Small intestine (tissue), 7 donors: ENCODE measurements around the gene TOX3. TPM values are rescaled to one million over a fixed set of nuclear protein-coding genes. Genes with fewer than 3 reads are reported as not detected.

ENCODE experiments used
- DNase-seq, 2 donors: peaks; one replicate each; pipeline versions ENCODE4 v3.0.0 to v3.0.0-alpha.2; 2013
- FAIRE-seq: peaks from 2 replicates; lab custom pipeline; 2012; peaks lifted over from hg19 to GRCh38; lab: Jason Lieb, UNC
- H3K27ac ChIP-seq, 3 donors: one replicate each; pipeline ENCODE4 v1.5.1; 2013; ENCODE audit warnings: low read length in 2 of 3, mild to moderate bottlenecking in 2 of 3, control low read depth in 1 of 3, inconsistent platforms in 1 of 3, low read depth in 1 of 3, moderate library complexity in 1 of 3
- H3K27me3 ChIP-seq, 3 donors: one replicate each; pipeline ENCODE4 v1.6.1; 2013; ENCODE audit warnings: low read length in 3 of 3, inconsistent platforms in 1 of 3; ENCODE audit not compliant: control insufficient read depth in 3 of 3, insufficient read depth in 3 of 3
- H3K36me3 ChIP-seq, 3 donors: one replicate each; pipeline ENCODE4 v1.6.1; 2013; ENCODE audit warnings: low read length in 3 of 3, inconsistent platforms in 1 of 3, low read depth in 1 of 3, mild to moderate bottlenecking in 1 of 3, moderate library complexity in 1 of 3; ENCODE audit not compliant: control insufficient read depth in 3 of 3, insufficient read depth in 2 of 3
- H3K4me1 ChIP-seq, 3 donors: one replicate each; pipeline ENCODE4 v1.6.1; 2013; ENCODE audit warnings: low read length in 2 of 3, inconsistent platforms in 1 of 3, low read depth in 1 of 3, mild to moderate bottlenecking in 1 of 3, moderate library complexity in 1 of 3; ENCODE audit not compliant: control insufficient read depth in 3 of 3, insufficient read depth in 2 of 3
- H3K4me3 ChIP-seq, 3 donors: one replicate each; pipeline ENCODE4 v1.5.1; 2013; ENCODE audit warnings: low read length in 3 of 3, control low read depth in 1 of 3, inconsistent platforms in 1 of 3, low read depth in 1 of 3, mild to moderate bottlenecking in 1 of 3, moderate library complexity in 1 of 3
- H3K9me3 ChIP-seq, 2 donors: one replicate each; pipeline ENCODE4 v1.6.1; 2013; ENCODE audit warnings: low read depth in 1 of 2, low read length in 1 of 2; ENCODE audit not compliant: control insufficient read depth in 2 of 2, insufficient read depth in 1 of 2
- WGBS, 3 donors: extraction: QIAGEN DNeasy Blood & Tissue Kit; methylation state at CpG; one replicate each; pipeline ENCODE4 v1.1.7; 2013; 5-methylcytosine and 5-hydroxymethylcytosine counted together
- polyA plus RNA-seq, 4 donors: library from polyadenylated mRNA; stranded (reverse) in 3 of 4; unstranded in 1 of 4; fragments of 200-250 nt in 3 of 4; fragments of 120-200 nt in 1 of 4; gene quantifications; one replicate each; pipeline versions ENCODE4 v1.2.1 to v1.2.3, GENCODE V29; 2013
- donor health status: healthy with polysubstance abuse.
- donor health status: control.
- donor health status: control.
- donor health status: Bipolar disorder and iron deficiency.
- donor health status: healthy.

The TOX3 gene
- polyA plus RNA-seq, 4 donors, result 8.9 to 13.1 (median 9.7) TPM

- no peak for FAIRE-seq
- Histone ChIP-seq H3K27ac (no peak overlapping the region), H3K27me3 (no peaks in the 10 kb centered on the region), H3K9me3 (no peaks in the 10 kb centered on the region), H3K4me3 (no peak overlapping the region), H3K4me1 (no peaks in the 10 kb centered on the region), H3K36me3 (peaks cover 0 to 2% (median 2%) of the 10 kb centered on the region in 3 donors)
- 90 to 94% (median 90%) methylated on average over 6 of the region's 6 CpGs for whole genome bisulfite sequencing, 3 donors
- DNase-seq, result no peak
Measured at GRCh38 chr16:52470585-52470984, 76.4 kb downstream of the TOX3 start.

- WGBS, 3 donors, result 81 to 88% (median 83%) methylated on average over 3 of the region's 3 CpGs
- Histone ChIP-seq H3K36me3 (peaks cover 0 to 2% (median 2%) of the 10 kb centered on the region in 3 donors), H3K27me3 (no peaks in the 10 kb centered on the region), H3K9me3 (no peaks in the 10 kb centered on the region), H3K4me3 (no peak overlapping the region), H3K27ac (no peak overlapping the region), H3K4me1 (no peaks in the 10 kb centered on the region)
- DNase-seq (no peak), FAIRE-seq (no peak)
Measured at GRCh38 chr16:52469775-52470174, 77.2 kb downstream of the TOX3 start.

- H3K9me3 ChIP-seq, result no peaks in the 10 kb centered on the region
- H3K4me1 ChIP-seq, result no peaks in the 10 kb centered on the region
- peaks cover 0 to 2% (median 2%) of the 10 kb centered on the region in 3 donors for H3K36me3 ChIP-seq
- 94 to 96% (median 95%) methylated on average over 6 of the region's 6 CpGs for WGBS, 3 donors
- H3K4me3 ChIP-seq, result no peak overlapping the region
- FAIRE-seq (no peak), DNase-seq (no peak)
- H3K27me3 ChIP-seq, result no peaks in the 10 kb centered on the region
- no peak overlapping the region for H3K27ac ChIP-seq
Measured at GRCh38 chr16:52469091-52469490, 77.9 kb downstream of the TOX3 start.

GRCh38 chr16:52467753-52468152, 79.2 kb downstream of the TOX3 start:
- Histone ChIP-seq H3K9me3 (no peaks in the 10 kb centered on the region), H3K4me1 (no peaks in the 10 kb centered on the region), H3K36me3 (peaks cover 0 to 6% (median 3%) of the 10 kb centered on the region in 3 donors), H3K27me3 (no peaks in the 10 kb centered on the region), H3K4me3 (no peak overlapping the region), H3K27ac (no peak overlapping the region)
- FAIRE-seq (no peak), DNase-seq (no peak)
- 93 to 100% (median 96%) methylated on average over 1 of the region's 1 CpG for WGBS, 3 donors

- H3K36me3 ChIP-seq, result peaks cover 0 to 6% (median 3%) of the 10 kb centered on the region in 3 donors
- FAIRE-seq (no peak), DNase-seq (no peak)
- H3K4me1 ChIP-seq, result no peaks in the 10 kb centered on the region
- no peak overlapping the region for H3K4me3 ChIP-seq
- H3K27me3 ChIP-seq, result no peaks in the 10 kb centered on the region
- WGBS, 3 donors, result 59 to 79% (median 70%) methylated on average over 3 of the region's 3 CpGs
- H3K27ac ChIP-seq, result no peak overlapping the region
- H3K9me3 ChIP-seq, result no peaks in the 10 kb centered on the region
Measured at GRCh38 chr16:52466994-52467393, 79.9 kb downstream of the TOX3 start.

- Histone ChIP-seq H3K27me3 (no peaks in the 10 kb centered on the region), H3K4me3 (no peak overlapping the region), H3K36me3 (peaks cover 0 to 6% (median 3%) of the 10 kb centered on the region in 3 donors), H3K27ac (no peak overlapping the region), H3K4me1 (no peaks in the 10 kb centered on the region), H3K9me3 (no peaks in the 10 kb centered on the region)
- DNase-seq (no peak), FAIRE-seq (no peak)
- WGBS, 3 donors, result 71 to 90% (median 76%) methylated on average over 5 of the region's 5 CpGs
Measured at GRCh38 chr16:52465711-52466267, 81.2 kb downstream of the TOX3 start.

GRCh38 chr16:52463904-52464303, 83.0 kb downstream of the TOX3 start:
- Histone ChIP-seq H3K4me3 (no peak overlapping the region), H3K27me3 (no peaks in the 10 kb centered on the region), H3K27ac (no peak overlapping the region), H3K36me3 (peaks cover 0 to 6% (median 3%) of the 10 kb centered on the region in 3 donors), H3K9me3 (no peaks in the 10 kb centered on the region), H3K4me1 (no peaks in the 10 kb centered on the region)
- no peak for DNase-seq
- FAIRE-seq, result no peak
- 87 to 92% (median 91%) methylated on average over 8 of the region's 8 CpGs for WGBS, 3 donors

GRCh38 chr16:52462816-52463215, 84.1 kb downstream of the TOX3 start:
- Histone ChIP-seq H3K27ac (no peak overlapping the region), H3K9me3 (no peaks in the 10 kb centered on the region), H3K4me1 (no peaks in the 10 kb centered on the region), H3K4me3 (no peak overlapping the region), H3K27me3 (no peaks in the 10 kb centered on the region), H3K36me3 (peaks cover 0 to 6% (median 3%) of the 10 kb centered on the region in 3 donors)
- FAIRE-seq, result no peak
- no peak for DNase-seq

GRCh38 chr16:52460639-52461178, 86.2 kb downstream of the TOX3 start:
- no peaks in the 10 kb centered on the region for H3K27me3 ChIP-seq
- WGBS, 3 donors, result 9 to 54% (median 24%) methylated on average over 1 of the region's 1 CpG
- no peak for FAIRE-seq
- DNase-seq, result no peak
- no peak overlapping the region for H3K27ac ChIP-seq
- H3K4me3 ChIP-seq, result no peak overlapping the region
- peaks cover 0 to 4% (median 3%) of the 10 kb centered on the region in 3 donors for H3K36me3 ChIP-seq
- no peaks in the 10 kb centered on the region for H3K9me3 ChIP-seq
- H3K4me1 ChIP-seq, result no peaks in the 10 kb centered on the region
